ENCODE data around the gene ZEB2.

Gene ZEB2

GRCh38 chr2:144502369-144502768, 17.6 kb downstream of the ZEB2 start:
- Histone ChIP-seq H3K36me3 (ENCODE audit: insufficient read depth, low read length) (no peaks in the 10 kb centered on the region), H3K4me1 (ENCODE audit: insufficient read depth, low read length) (peaks cover 37% of the 10 kb centered on the region), H3K9me3 (ENCODE audit: control insufficient read depth, insufficient read depth, low read length) (no peaks in the 10 kb centered on the region), H3K9ac (ENCODE audit: low read depth, low read length) (no peak overlapping the region)

- no peak overlapping the region for H3K9ac ChIP-seq (ENCODE audit: low read depth, low read length)
- peaks cover 36% of the 10 kb centered on the region for H3K4me1 ChIP-seq (ENCODE audit: insufficient read depth, low read length)
- H3K36me3 ChIP-seq (ENCODE audit: insufficient read depth, low read length): no peaks in the 10 kb centered on the region
- no peaks in the 10 kb centered on the region for H3K9me3 ChIP-seq (ENCODE audit: control insufficient read depth, insufficient read depth, low read length)
These were observed 18.3 kb downstream of the ZEB2 start for GRCh38 chr2:144501627-144502026.

- H3K4me1 ChIP-seq (ENCODE audit: insufficient read depth, low read length): peaks cover 36% of the 10 kb centered on the region
- H3K36me3 ChIP-seq (ENCODE audit: insufficient read depth, low read length): no peaks in the 10 kb centered on the region
- no peaks in the 10 kb centered on the region for H3K9me3 ChIP-seq (ENCODE audit: control insufficient read depth, insufficient read depth, low read length)
- no peak overlapping the region for H3K9ac ChIP-seq (ENCODE audit: low read depth, low read length)
These were observed 18.8 kb downstream of the ZEB2 start for GRCh38 chr2:144501118-144501517.

DNA sequence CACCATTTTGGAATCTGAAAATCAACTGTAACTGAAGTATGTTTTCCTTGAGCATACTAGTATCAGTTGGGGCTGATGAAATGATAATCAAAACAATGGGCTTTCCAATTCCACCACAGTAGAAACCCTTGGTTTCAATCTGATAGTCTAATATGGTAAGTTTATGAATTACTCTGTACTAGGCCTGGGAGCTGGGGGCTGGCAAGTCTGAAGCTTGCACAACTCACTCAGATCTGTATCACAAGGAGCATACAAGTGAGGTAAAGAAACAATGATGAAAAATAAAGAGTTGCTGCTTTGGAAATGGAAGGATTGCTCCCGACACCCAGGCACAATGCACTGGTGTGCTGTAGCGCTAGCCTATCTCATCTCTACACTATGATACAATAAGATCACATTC, 19.4 kb downstream of the ZEB2 start:
- Histone ChIP-seq H3K4me1 (ENCODE audit: insufficient read depth, low read length) (peaks cover 33% of the 10 kb centered on the region), H3K36me3 (ENCODE audit: insufficient read depth, low read length) (no peaks in the 10 kb centered on the region), H3K9ac (ENCODE audit: low read depth, low read length) (no peak overlapping the region), H3K9me3 (ENCODE audit: control insufficient read depth, insufficient read depth, low read length) (no peaks in the 10 kb centered on the region)

DNA sequence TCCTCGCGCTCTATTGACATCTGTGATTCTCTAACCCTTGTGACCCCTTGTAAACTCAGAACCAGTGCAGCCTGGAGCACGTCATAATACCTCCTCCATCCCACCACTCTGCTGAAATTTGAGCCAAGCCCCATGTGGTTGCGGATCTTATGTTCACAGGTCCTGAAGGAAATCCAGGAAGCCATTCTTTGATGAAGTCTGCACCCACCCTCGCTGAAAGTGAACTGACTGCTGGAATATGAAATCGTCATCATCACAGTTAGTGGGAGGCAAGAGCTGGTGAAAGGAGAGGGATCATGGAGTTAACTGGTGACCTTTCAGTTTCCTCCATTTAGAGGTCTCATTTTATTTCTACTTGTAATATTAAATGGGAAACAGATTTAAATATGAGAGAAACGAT, 21.6 kb downstream of the ZEB2 start:
- Histone ChIP-seq H3K9me3 (ENCODE audit: control insufficient read depth, insufficient read depth, low read length) (no peaks in the 10 kb centered on the region), H3K36me3 (ENCODE audit: insufficient read depth, low read length) (no peaks in the 10 kb centered on the region), H3K9ac (ENCODE audit: low read depth, low read length) (no peak overlapping the region), H3K4me1 (ENCODE audit: insufficient read depth, low read length) (peaks cover 14% of the 10 kb centered on the region; the same call in 1 of the 2 replicates)

DNA sequence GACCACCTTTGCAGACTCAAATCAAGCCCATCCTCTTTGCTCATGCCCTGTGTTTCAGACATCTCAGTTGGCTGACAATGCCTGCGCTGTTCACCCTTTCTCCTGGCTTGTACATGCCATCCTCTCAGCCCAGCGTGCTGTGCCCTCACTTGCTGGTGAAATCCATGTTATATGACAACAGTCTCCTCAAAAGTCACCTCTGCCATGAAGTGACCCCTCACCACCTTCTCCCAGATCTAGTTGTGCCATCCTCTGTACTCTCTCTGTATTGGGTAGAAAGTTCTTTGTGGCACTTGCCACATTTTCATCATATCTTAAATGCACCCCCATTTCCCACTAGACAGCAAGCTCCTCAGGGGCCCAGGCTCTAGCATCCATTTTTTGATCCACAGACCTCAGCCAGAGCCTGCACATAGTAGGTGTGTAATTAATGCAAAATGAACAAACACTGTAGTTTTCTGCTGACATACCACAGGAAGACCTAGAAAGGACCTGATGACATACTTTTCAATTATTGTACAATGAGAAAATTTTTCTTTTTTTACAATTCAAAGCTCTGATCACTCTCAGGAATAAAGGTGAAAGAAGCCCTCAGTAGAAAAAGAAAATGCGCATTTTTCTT, 22.8 kb downstream of the ZEB2 start:
- Histone ChIP-seq H3K9me3 (ENCODE audit: control insufficient read depth, insufficient read depth, low read length) (no peaks in the 10 kb centered on the region), H3K9ac (ENCODE audit: low read depth, low read length) (no peak overlapping the region), H3K36me3 (ENCODE audit: insufficient read depth, low read length) (no peaks in the 10 kb centered on the region), H3K4me1 (ENCODE audit: insufficient read depth, low read length) (peaks cover 12% of the 10 kb centered on the region; the same call in 1 of the 2 replicates)

DNA sequence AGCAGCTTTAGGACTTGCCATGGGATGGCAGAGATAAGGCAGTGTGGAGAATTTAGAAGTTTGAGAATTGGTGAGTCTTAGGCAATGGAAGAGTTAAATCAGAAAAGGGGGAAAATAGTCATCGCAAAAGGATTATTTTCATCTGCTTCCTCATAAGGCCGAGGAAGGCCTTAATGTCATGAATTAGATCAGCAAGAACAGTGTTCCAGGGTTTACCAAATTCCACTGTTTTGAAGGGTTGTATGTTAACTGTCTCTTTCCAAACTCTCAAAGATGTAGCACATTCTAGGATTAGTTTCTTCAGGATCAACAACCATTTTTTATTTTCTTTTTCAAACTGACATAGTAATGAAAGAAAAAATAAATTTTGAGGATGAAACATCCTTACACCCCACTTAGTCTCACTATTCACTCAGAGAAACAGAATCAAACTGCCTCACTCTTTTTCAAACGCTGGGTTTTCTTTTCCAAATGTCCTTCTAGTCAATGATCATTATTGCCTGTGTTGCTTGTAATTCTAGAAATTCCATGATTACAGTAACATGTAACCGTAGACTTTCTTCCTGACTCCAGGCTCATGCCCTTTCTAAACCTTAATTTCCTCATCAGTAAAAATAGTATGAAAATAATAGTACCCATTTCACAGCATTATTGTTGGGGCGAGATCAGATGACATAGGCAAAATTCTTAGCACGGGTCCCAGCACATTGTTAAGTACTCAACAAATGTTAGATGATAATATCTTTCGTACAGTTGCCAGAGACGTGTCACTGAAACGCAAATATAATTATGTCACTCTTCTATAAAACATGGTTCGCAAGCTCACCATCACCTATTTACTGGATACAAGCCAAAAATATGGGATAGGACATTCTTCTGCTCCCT, 23.6 kb downstream of the ZEB2 start:
- Histone ChIP-seq H3K4me1 (ENCODE audit: insufficient read depth, low read length) (peaks cover 8% of the 10 kb centered on the region; the same call in 1 of the 2 replicates), H3K36me3 (ENCODE audit: insufficient read depth, low read length) (no peaks in the 10 kb centered on the region), H3K9ac (ENCODE audit: low read depth, low read length) (no peak overlapping the region)

GRCh38 chr2:144495227-144496091, 24.5 kb downstream of the ZEB2 start:
- Histone ChIP-seq H3K4me1 (ENCODE audit: insufficient read depth, low read length) (no peaks in the 10 kb centered on the region), H3K9me3 (ENCODE audit: control insufficient read depth, insufficient read depth, low read length) (no peaks in the 10 kb centered on the region), H3K36me3 (ENCODE audit: insufficient read depth, low read length) (no peaks in the 10 kb centered on the region), H3K9ac (ENCODE audit: low read depth, low read length) (no peak overlapping the region)

More for the DNA sequence above, 23.6 kb downstream of the ZEB2 start:
- no peaks in the 10 kb centered on the region for H3K9me3 ChIP-seq (ENCODE audit: control insufficient read depth, insufficient read depth, low read length)

- Histone ChIP-seq H3K9ac (ENCODE audit: low read depth, low read length) (no peak overlapping the region), H3K9me3 (ENCODE audit: control insufficient read depth, insufficient read depth, low read length) (no peaks in the 10 kb centered on the region), H3K4me1 (ENCODE audit: insufficient read depth, low read length) (no peaks in the 10 kb centered on the region), H3K36me3 (ENCODE audit: insufficient read depth, low read length) (no peaks in the 10 kb centered on the region)
These were observed 26.7 kb downstream of the ZEB2 start for GRCh38 chr2:144493027-144493809.

DNA sequence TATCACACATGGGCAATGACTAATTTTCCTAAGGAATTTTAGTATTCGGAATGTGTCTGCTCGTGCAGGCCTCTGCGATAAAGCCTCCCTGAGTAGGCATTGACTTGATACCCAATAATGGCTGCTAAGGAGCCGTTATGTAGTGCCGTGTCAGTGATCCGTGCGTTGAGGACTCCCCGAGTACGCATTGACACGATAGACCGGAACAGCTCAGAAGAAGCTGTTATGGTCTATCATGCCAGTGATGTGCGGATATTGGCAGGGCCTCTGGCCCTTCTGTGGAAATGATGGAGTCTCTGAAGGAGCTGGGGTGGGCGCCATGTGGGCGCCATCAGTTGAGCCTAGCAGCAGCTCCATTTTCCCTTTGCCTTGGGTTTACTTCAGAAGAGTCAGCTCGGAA, 29.1 kb downstream of the ZEB2 start:
- Histone ChIP-seq H3K9ac (ENCODE audit: low read depth, low read length) (no peak overlapping the region), H3K9me3 (ENCODE audit: control insufficient read depth, insufficient read depth, low read length) (no peaks in the 10 kb centered on the region), H3K36me3 (ENCODE audit: insufficient read depth, low read length) (no peaks in the 10 kb centered on the region), H3K4me1 (ENCODE audit: insufficient read depth, low read length) (no peaks in the 10 kb centered on the region)

- Histone ChIP-seq H3K4me1 (ENCODE audit: insufficient read depth, low read length) (no peaks in the 10 kb centered on the region), H3K9me3 (ENCODE audit: control insufficient read depth, insufficient read depth, low read length) (no peaks in the 10 kb centered on the region), H3K36me3 (ENCODE audit: insufficient read depth, low read length) (no peaks in the 10 kb centered on the region), H3K9ac (ENCODE audit: low read depth, low read length) (no peak overlapping the region)
These were observed 29.9 kb downstream of the ZEB2 start for GRCh38 chr2:144490017-144490416.

- Histone ChIP-seq H3K9ac (ENCODE audit: low read depth, low read length) (no peak overlapping the region), H3K9me3 (ENCODE audit: control insufficient read depth, insufficient read depth, low read length) (no peaks in the 10 kb centered on the region), H3K36me3 (ENCODE audit: insufficient read depth, low read length) (no peaks in the 10 kb centered on the region), H3K4me1 (ENCODE audit: insufficient read depth, low read length) (no peaks in the 10 kb centered on the region)
These were observed 30.5 kb downstream of the ZEB2 start for GRCh38 chr2:144489315-144489916.

DNA sequence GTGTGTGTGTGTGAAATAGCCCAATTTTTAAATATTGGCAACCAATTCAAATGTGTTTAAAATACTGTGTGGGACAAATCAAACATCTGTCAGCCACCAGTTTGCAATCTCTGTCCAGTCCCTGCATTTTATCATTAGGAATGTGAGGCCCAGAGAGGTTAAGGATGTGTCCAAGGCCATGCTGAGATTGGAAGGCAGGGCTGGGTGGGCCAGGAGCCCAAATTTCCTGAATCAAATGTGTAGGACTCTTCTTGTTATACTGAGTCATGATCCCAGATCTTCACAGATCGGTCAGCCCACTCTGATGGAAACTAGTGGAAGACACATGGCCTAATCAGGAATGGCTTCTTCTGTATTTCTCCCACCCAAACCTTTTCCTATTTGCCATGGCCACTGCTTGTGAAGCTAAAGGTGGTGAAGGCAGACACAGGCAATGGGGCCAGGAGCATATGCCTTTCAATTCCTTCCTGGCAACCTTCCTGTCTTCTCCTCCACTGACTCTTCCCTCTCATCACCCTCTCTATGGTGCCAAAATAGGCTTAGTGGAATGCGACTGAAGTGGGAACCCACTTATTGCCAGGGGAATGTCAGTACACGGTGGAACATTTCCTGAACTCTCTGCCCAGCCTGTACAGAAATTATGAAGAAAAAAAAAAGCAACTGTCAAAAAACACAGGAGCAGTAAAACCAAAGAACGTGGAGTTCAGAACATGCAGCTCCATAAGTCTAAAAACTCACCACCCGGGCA, 35.5 kb downstream of the ZEB2 start:
- Histone ChIP-seq H3K9ac (ENCODE audit: low read depth, low read length) (no peak overlapping the region), H3K4me1 (ENCODE audit: insufficient read depth, low read length) (peaks cover 15% of the 10 kb centered on the region), H3K9me3 (ENCODE audit: control insufficient read depth, insufficient read depth, low read length) (no peaks in the 10 kb centered on the region), H3K36me3 (ENCODE audit: insufficient read depth, low read length) (no peaks in the 10 kb centered on the region)

All from ES-I3 (cell line).